H1 (cell line): Measurements from ENCODE around the gene MARS1. TPM values are rescaled to one million over a fixed set of nuclear protein-coding genes. Genes with fewer than 3 reads are reported as not detected.
A peak's percentile ranks its signal among the peaks of the same experiment; 100 is the strongest.

Experiments used
- ASH2L ChIP-seq: fragments of 200-600, 300-600 bp; sonication (generic); IDR thresholded peaks from one replicate; pipeline ENCODE4 v1.7.1; 2017; ENCODE audit warnings: low read length
- BACH1 ChIP-seq: IDR thresholded peaks from 2 replicates; pipeline ENCODE4 v1.6.1; 2012; ENCODE audit warnings: low read length, improper control_type of control experiment
- BCL11A ChIP-seq, 2 experiments: IDR thresholded peaks; one replicate each; pipeline ENCODE4 v1.6.1; 2011; ENCODE audit warnings: low read depth in 2 of 2, low read length in 2 of 2, mild to moderate bottlenecking in 2 of 2
- BRCA1 ChIP-seq: IDR thresholded peaks from 2 replicates; pipeline ENCODE4 v1.6.1; 2012; ENCODE audit warnings: low read depth, low read length, improper control_type of control experiment
- CBX5 ChIP-seq: fragments of 300-800, 300-1000 bp; sonication (generic); IDR thresholded peaks from 2 replicates; pipeline ENCODE4 v1.7.1; 2016; ENCODE audit warnings: antibody characterized with exemption, low read length, low read depth
- CHD1 ChIP-seq: IDR thresholded peaks from 2 replicates; pipeline ENCODE4 v1.6.1; 2012; ENCODE audit warnings: low read depth, low read length, improper control_type of control experiment
- EP300 ChIP-seq, 2 experiments: IDR thresholded peaks; 1 replicate in 1 of 2; 2 replicates in 1 of 2; pipeline ENCODE4 v1.6.1; 2011 to 2012; ENCODE audit warnings: low read depth in 2 of 2, low read length in 2 of 2, mild to moderate bottlenecking in 2 of 2, borderline replicate concordance in 1 of 2, inconsistent platforms in 1 of 2, moderate library complexity in 1 of 2
- EZH2 ChIP-seq: fragments of 200-600 bp; sonication (generic); IDR thresholded peaks from 2 replicates; pipeline ENCODE4 v1.7.1; 2012; ENCODE audit warnings: low read depth, mild to moderate bottlenecking, moderate library complexity, low read length, inconsistent platforms; ENCODE audit not compliant: severe bottlenecking
- HDAC2 ChIP-seq, 2 experiments: fragments of 300-600 bp in 1 of 2; sonication (generic) in 1 of 2; IDR thresholded peaks; 2 replicates each; pipeline ENCODE4 v1.6.1; 2011 to 2012; ENCODE audit warnings: low read depth in 2 of 2, low read length in 2 of 2, mild to moderate bottlenecking in 2 of 2, moderate library complexity in 2 of 2, borderline replicate concordance in 1 of 2, inconsistent platforms in 1 of 2
- HDAC6 ChIP-seq: IDR thresholded peaks from one replicate; pipeline ENCODE4 v1.7.1; 2012; ENCODE audit warnings: low read depth, mild to moderate bottlenecking, inconsistent platforms, low read length, moderate library complexity
- JUN ChIP-seq: IDR thresholded peaks from 2 replicates; pipeline ENCODE4 v1.6.1; 2011; ENCODE audit warnings: low read depth, mild to moderate bottlenecking, improper control_type of control experiment, low read length
- KDM5A ChIP-seq: fragments of 200-600 bp; IDR thresholded peaks from 2 replicates; pipeline ENCODE4 v1.7.1; 2012; ENCODE audit warnings: mild to moderate bottlenecking, low read length, inconsistent platforms, mixed read lengths
- PHF8 ChIP-seq: fragments of 200-600 bp; sonication (generic); conservative IDR thresholded peaks from 2 replicates; pipeline ENCODE4 v1.7.1; 2012; ENCODE audit warnings: low read depth, mild to moderate bottlenecking, inconsistent platforms, low read length, moderate library complexity
- POU5F1 ChIP-seq: IDR thresholded peaks from 2 replicates; pipeline ENCODE4 v1.6.1; 2011; ENCODE audit warnings: low read depth, mild to moderate bottlenecking, low read length, moderate library complexity
- RBBP5 ChIP-seq: IDR thresholded peaks from 2 replicates; pipeline ENCODE4 v1.7.1; 2012; ENCODE audit warnings: low read depth, mild to moderate bottlenecking, inconsistent platforms, low read length, moderate library complexity, borderline replicate concordance
- RFX5 ChIP-seq: IDR thresholded peaks from 2 replicates; pipeline ENCODE4 v1.6.1; 2011; ENCODE audit warnings: low read depth, low read length, improper control_type of control experiment, borderline replicate concordance
- SAP30 ChIP-seq: fragments of 300-600 bp; sonication (generic); IDR thresholded peaks from 2 replicates; pipeline ENCODE4 v1.7.1; 2012; ENCODE audit warnings: low read length, moderate library complexity, mild to moderate bottlenecking, inconsistent platforms; ENCODE audit not compliant: insufficient read depth, insufficient replicate concordance
- SIN3A ChIP-seq, 2 experiments: IDR thresholded peaks in 1 of 2; conservative IDR thresholded peaks in 1 of 2; 2 replicates each; pipeline ENCODE4 v1.6.1; 2011 to 2012; ENCODE audit warnings: low read length in 2 of 2, improper control_type of control experiment in 1 of 2, low read depth in 1 of 2, mild to moderate bottlenecking in 1 of 2
- SRF ChIP-seq: IDR thresholded peaks from 2 replicates; pipeline ENCODE4 v1.6.1; 2011; ENCODE audit warnings: mild to moderate bottlenecking, low read depth, low read length, moderate library complexity
- SUZ12 ChIP-seq: fragments of 200-600 bp; sonication (generic); IDR thresholded peaks from 2 replicates; pipeline ENCODE4 v1.6.1; 2012; ENCODE audit warnings: mild to moderate bottlenecking, inconsistent platforms, low read length, moderate library complexity, mixed read lengths
- TAF7 ChIP-seq: optimal IDR thresholded peaks from 2 replicates; pipeline ENCODE3; 2011; ENCODE audit warnings: low read depth, mild to moderate bottlenecking, inconsistent platforms, low read length, moderate library complexity, borderline replicate concordance
- TBP ChIP-seq: IDR thresholded peaks from 2 replicates; pipeline ENCODE4 v1.6.1; 2011; ENCODE audit warnings: low read depth, low read length, improper control_type of control experiment
- TCF12 ChIP-seq: IDR thresholded peaks from 2 replicates; pipeline ENCODE4 v1.6.1; 2011; ENCODE audit warnings: low read depth, mild to moderate bottlenecking, low read length
- YY1 ChIP-seq: IDR thresholded peaks from 2 replicates; pipeline ENCODE4 v1.6.1; 2011; ENCODE audit warnings: low read depth, mild to moderate bottlenecking, low read length
- polyA plus RNA-seq, 7 experiments: library from polyadenylated mRNA; depleted of rRNA in 3 of 7; stranded (reverse) in 5 of 7; unstranded in 2 of 7; fragments of >200 nt in 5 of 7; fragments of 200-250 nt in 2 of 7; gene quantifications; 1 replicate in 5 of 7; 2 replicates in 1 of 7; 4 replicates in 1 of 7; pipeline versions ENCODE4 v1.2.1 to v1.2.3, GENCODE V29; 2011 to 2013; ENCODE audit warnings: missing spikeins in 2 of 7, mixed read lengths in 2 of 7
- total RNA-seq: library from RNA; stranded (reverse); fragmentation: NEBNext Ultra II Directional; extraction: Animal tissue kit (Norgen Biotek cat#: 25700); gene quantifications from 2 replicates; pipeline ENCODE4 v1.2.1, GENCODE V29; 2021

Gene MARS1
- total and polyA plus RNA-seq, 2 of the 8 experiments (the other 6 are each of a cell fraction or from before 2014, with no cell fraction given): 194 to 407 TPM

DNA sequence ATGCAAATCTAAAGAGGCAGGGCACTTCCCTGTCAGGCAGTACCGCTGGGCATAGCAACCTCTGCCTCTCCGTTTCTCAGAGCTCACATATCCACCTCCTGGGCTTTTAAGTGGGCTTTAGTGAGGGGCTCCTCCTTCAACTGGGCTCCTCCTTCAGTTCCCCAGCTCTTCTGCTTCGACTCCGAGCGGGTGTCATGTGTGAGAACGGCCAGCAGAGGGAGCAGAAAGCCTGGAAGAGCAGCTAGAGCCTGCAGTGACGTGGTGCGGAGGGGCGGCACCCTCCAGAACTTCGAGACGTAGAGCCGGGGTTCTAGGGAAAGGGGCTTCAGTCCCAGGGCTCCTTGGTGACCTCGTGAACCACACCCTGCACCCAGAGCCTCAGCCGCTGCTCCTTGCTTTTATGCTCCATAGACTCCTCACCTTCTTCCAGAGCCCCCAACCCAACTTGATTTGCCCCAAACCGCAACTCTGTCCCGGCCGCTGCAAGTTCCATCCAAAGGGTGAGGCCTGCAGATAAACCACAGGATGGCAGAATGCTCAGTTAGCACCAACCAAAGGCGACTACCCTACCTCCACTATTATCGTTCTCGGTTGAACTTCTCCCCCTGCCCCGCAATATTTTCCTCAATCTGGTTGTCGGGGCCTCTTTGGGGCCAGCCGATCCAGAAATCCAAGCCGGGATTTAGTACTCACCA is 28.7 kb upstream of the MARS1 start (continued):
- no peak for TF ChIP-seq HDAC2 (IDR thresholded peaks at IDR 0.05; ENCODE audit: borderline replicate concordance in 1 of 2, low read depth in 2 of 2, low read length in 2 of 2)
- TF ChIP-seq POU5F1: no peak
- TF ChIP-seq RFX5: no peak
- no peak for TF ChIP-seq BACH1
- TF ChIP-seq EZH2: no peak
- TF ChIP-seq TCF12: no peak
- no peak for TF ChIP-seq RBBP5
- peak in 1 of 2 experiments; percentile 14; a peak in 1 of 3 replicates for TF ChIP-seq EP300 (IDR thresholded peaks at IDR 0.05; ENCODE audit: borderline replicate concordance in 1 of 2, low read depth in 2 of 2, low read length in 2 of 2)
- TF ChIP-seq TAF7: no peak
- no peak for TF ChIP-seq CBX5
- TF ChIP-seq PHF8: peak; percentile 46; the same call in 1 of the 2 replicates
- peak; percentile 85; the same call in 1 of the 2 replicates for TF ChIP-seq TBP
- TF ChIP-seq HDAC6: no peak
- peak; percentile 70 to 80; a peak in 2 of 4 replicates for TF ChIP-seq SIN3A (conservative IDR thresholded peaks at IDR 0.05 in 1 of 2, IDR thresholded peaks at IDR 0.05 in 1 of 2; ENCODE audit: low read depth in 1 of 2, low read length in 2 of 2)
- TF ChIP-seq JUN: 0 out of 2 replicates have a peak, but pooled peaks have one; percentile 12
- TF ChIP-seq ASH2L: peak; percentile 60
- TF ChIP-seq YY1: no peak
- no peak for TF ChIP-seq BRCA1
- TF ChIP-seq SAP30: no peak
- no peak for TF ChIP-seq BCL11A (IDR thresholded peaks at IDR 0.05; ENCODE audit: low read depth in 2 of 2, low read length in 2 of 2)
- no peak for TF ChIP-seq SUZ12
- TF ChIP-seq SRF: no peak
- TF ChIP-seq KDM5A: no peak
- TF ChIP-seq CHD1: no peak
